Measurements from ENCODE around the gene NHLH1.

Gene NHLH1

GRCh38 chr1:160354388-160354985 is 12.4 kb upstream of the NHLH1 start:
- no peak overlapping the region for H3K4me3 ChIP-seq (ENCODE audit: control insufficient read depth, low read depth, low read length)
- no peak for DNase-seq (ENCODE audit: low read depth)
- peak; percentile 59 for TF ChIP-seq CTCF (IDR thresholded peaks at IDR 0.05; ENCODE audit: control insufficient read depth, insufficient read depth, low read depth, low read length, missing control alignments)

- DNase-seq (ENCODE audit: low read depth) = no peak
- H3K4me3 ChIP-seq (ENCODE audit: control insufficient read depth, low read depth, low read length) = no peak overlapping the region
- TF ChIP-seq CTCF (IDR thresholded peaks at IDR 0.05; ENCODE audit: control insufficient read depth, insufficient read depth, low read depth, low read length, missing control alignments) = no peak
Observed at GRCh38 chr1:160357286-160358002, 9.4 kb upstream of the NHLH1 start.

- no peak for TF ChIP-seq CTCF (IDR thresholded peaks at IDR 0.05; ENCODE audit: control insufficient read depth, insufficient read depth, low read depth, low read length, missing control alignments)
- no peak overlapping the region for H3K4me3 ChIP-seq (ENCODE audit: control insufficient read depth, low read depth, low read length)
- no peak for DNase-seq (ENCODE audit: low read depth)
Observed at GRCh38 chr1:160358073-160358472, 8.8 kb upstream of the NHLH1 start.

- TF ChIP-seq CTCF (IDR thresholded peaks at IDR 0.05; ENCODE audit: control insufficient read depth, insufficient read depth, low read depth, low read length, missing control alignments) = no peak
- no peak overlapping the region for H3K4me3 ChIP-seq (ENCODE audit: control insufficient read depth, low read depth, low read length)
- DNase-seq (ENCODE audit: low read depth) = no peak
Observed at GRCh38 chr1:160359559-160360226, 7.2 kb upstream of the NHLH1 start.

- DNase-seq (ENCODE audit: low read depth) = no peak
- H3K4me3 ChIP-seq (ENCODE audit: control insufficient read depth, low read depth, low read length) = no peak overlapping the region
- TF ChIP-seq CTCF (IDR thresholded peaks at IDR 0.05; ENCODE audit: control insufficient read depth, insufficient read depth, low read depth, low read length, missing control alignments) = no peak
Observed at GRCh38 chr1:160360227-160360695, 6.6 kb upstream of the NHLH1 start.

- DNase-seq (ENCODE audit: low read depth) = no peak
- TF ChIP-seq CTCF (IDR thresholded peaks at IDR 0.05; ENCODE audit: control insufficient read depth, insufficient read depth, low read depth, low read length, missing control alignments) = no peak
Observed at GRCh38 chr1:160361199-160361598, 5.7 kb upstream of the NHLH1 start.

More at GRCh38 chr1:160361199-160361598, 5.7 kb upstream of the NHLH1 start:
- H3K4me3 ChIP-seq (ENCODE audit: control insufficient read depth, low read depth, low read length) = no peak overlapping the region
